NCI-H524 treated with DMSO at 0.1 percent for 48 hours (cell line): ENCODE results near the gene NDUFS1.
"Not testable (repeated sequence)": the region's sequence is repeated elsewhere in the genome, so short reads cannot be mapped to it uniquely, and the experiment has no call there.

ENCODE experiments used
- DNase-seq: peaks from one replicate; lab custom pipeline; 2025; lab: John Stamatoyannopoulos, UW

Gene NDUFS1

GRCh38 chr2:206098471-206098870, 60.8 kb downstream of the NDUFS1 start:
- no peak for DNase-seq

GRCh38 chr2:206096876-206097275, 62.4 kb downstream of the NDUFS1 start:
- no peak for DNase-seq

GRCh38 chr2:206095536-206096332, 63.5 kb downstream of the NDUFS1 start:
- no peak for DNase-seq

- no peak for DNase-seq
Measured at GRCh38 chr2:206092297-206092696, 66.9 kb downstream of the NDUFS1 start.

- DNase-seq = no peak
Measured at GRCh38 chr2:206088248-206088647, 71.0 kb downstream of the NDUFS1 start.

GRCh38 chr2:206086716-206087350, 72.4 kb downstream of the NDUFS1 start:
- peak; percentile 2 for DNase-seq

- DNase-seq = peak; percentile 15
Measured at GRCh38 chr2:206085742-206086445, 73.3 kb downstream of the NDUFS1 start, which contains the start of gene INO80D. Gene INO80D (minus strand): TSS chr2:206086174. CDS start chr2:206063016, 23,158 bp downstream.

- DNase-seq = no peak
Measured at GRCh38 chr2:206084870-206085741, 74.1 kb downstream of the NDUFS1 start.

GRCh38 chr2:206084439-206084869, 74.8 kb downstream of the NDUFS1 start:
- peak; percentile 5 for DNase-seq

GRCh38 chr2:206083602-206084438, 75.4 kb downstream of the NDUFS1 start:
- no peak for DNase-seq

- no peak for DNase-seq
Measured at GRCh38 chr2:206082298-206082843, 76.9 kb downstream of the NDUFS1 start.

GRCh38 chr2:206080927-206081326, 78.3 kb downstream of the NDUFS1 start:
- DNase-seq = no peak

GRCh38 chr2:206079699-206080465, 79.4 kb downstream of the NDUFS1 start:
- no peak for DNase-seq

GRCh38 chr2:206077879-206078278, 81.4 kb downstream of the NDUFS1 start:
- DNase-seq = not testable (repeated sequence)

GRCh38 chr2:206075113-206075512, 84.1 kb downstream of the NDUFS1 start:
- DNase-seq = no peak

- no peak for DNase-seq
Measured at GRCh38 chr2:206071807-206072206, 87.4 kb downstream of the NDUFS1 start.

- no peak for DNase-seq
Measured at GRCh38 chr2:206069417-206069816, 89.8 kb downstream of the NDUFS1 start.

- no peak for DNase-seq
Measured at GRCh38 chr2:206068207-206068606, 91.0 kb downstream of the NDUFS1 start.
